Measurements from ENCODE around the gene C2orf76.

The C2orf76 gene

GRCh38 chr2:119337749-119338148 lies 28.9 kb downstream of the C2orf76 start:
- no peak for DNase-seq

- no peak for DNase-seq
Observed at GRCh38 chr2:119333833-119334232, 32.8 kb downstream of the C2orf76 start.

- no peak for DNase-seq
Observed at GRCh38 chr2:119333360-119333759, 33.3 kb downstream of the C2orf76 start.

GRCh38 chr2:119332953-119333352 lies 33.7 kb downstream of the C2orf76 start:
- no peak for DNase-seq

- no peak for DNase-seq
Observed at GRCh38 chr2:119327431-119327830, 39.2 kb downstream of the C2orf76 start.

GRCh38 chr2:119326938-119327337 lies 39.7 kb downstream of the C2orf76 start:
- DNase-seq: no peak

- DNase-seq: no peak
Observed at GRCh38 chr2:119324685-119325270, 41.9 kb downstream of the C2orf76 start.

- DNase-seq: no peak
Observed at GRCh38 chr2:119323459-119323858, 43.2 kb downstream of the C2orf76 start.

- DNase-seq: no peak
Observed at GRCh38 chr2:119319593-119319992, 47.0 kb downstream of the C2orf76 start.

- no peak for DNase-seq
Observed at GRCh38 chr2:119317554-119317953, 49.1 kb downstream of the C2orf76 start.

- no peak for DNase-seq
Observed at GRCh38 chr2:119316066-119316465, 50.6 kb downstream of the C2orf76 start.

- no peak for DNase-seq
Observed at GRCh38 chr2:119315241-119315925, 51.3 kb downstream of the C2orf76 start.

- DNase-seq: no peak
Observed at GRCh38 chr2:119311831-119312230, 54.8 kb downstream of the C2orf76 start.

GRCh38 chr2:119311371-119311770 lies 55.3 kb downstream of the C2orf76 start:
- no peak for DNase-seq

- DNase-seq: no peak
Observed at GRCh38 chr2:119308793-119309330, 57.8 kb downstream of the C2orf76 start.

- DNase-seq: no peak
Observed at GRCh38 chr2:119307419-119308140, 59.1 kb downstream of the C2orf76 start.

- DNase-seq: no peak
Observed at GRCh38 chr2:119306196-119306590, 60.4 kb downstream of the C2orf76 start.

- DNase-seq: no peak
Observed at GRCh38 chr2:119305497-119306195, 61.0 kb downstream of the C2orf76 start.

GRCh38 chr2:119304847-119305246 lies 61.8 kb downstream of the C2orf76 start:
- DNase-seq: no peak

GRCh38 chr2:119301413-119301812 lies 65.2 kb downstream of the C2orf76 start:
- DNase-seq: no peak

GRCh38 chr2:119295688-119296375 lies 70.8 kb downstream of the C2orf76 start:
- no peak for DNase-seq

GRCh38 chr2:119294671-119295070 lies 72.0 kb downstream of the C2orf76 start:
- DNase-seq: no peak

- DNase-seq: no peak
Observed at GRCh38 chr2:119293900-119294299, 72.7 kb downstream of the C2orf76 start.
